ENCODE data around the gene CEP68. TPM values are rescaled to one million over a fixed set of nuclear protein-coding genes. Genes with fewer than 3 reads are reported as not detected.

The CEP68 gene
- total RNA-seq, 1 donor from 2014 or later, result 17.9 TPM

DNA sequence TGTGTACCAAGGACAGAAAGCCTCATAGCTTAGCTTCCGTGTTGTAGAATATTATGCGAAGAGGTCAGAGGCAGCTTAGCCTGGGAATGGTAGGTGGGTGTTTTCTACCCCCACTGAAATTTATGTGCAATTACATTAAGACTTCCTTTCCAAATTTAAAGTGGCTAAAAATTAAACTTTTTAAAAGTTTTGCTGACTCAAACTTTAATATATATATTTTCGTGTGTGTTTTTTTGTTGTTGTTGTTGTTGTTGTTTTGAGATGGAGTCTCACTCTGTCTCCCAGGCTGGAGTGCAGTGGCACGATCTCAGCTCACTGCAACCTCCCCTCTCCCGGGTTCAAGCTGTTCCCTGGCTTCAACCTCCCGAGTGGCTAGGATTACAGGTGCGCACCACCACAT is 77.9 kb downstream of the CEP68 start:
- TF ChIP-seq, protein P1, sequence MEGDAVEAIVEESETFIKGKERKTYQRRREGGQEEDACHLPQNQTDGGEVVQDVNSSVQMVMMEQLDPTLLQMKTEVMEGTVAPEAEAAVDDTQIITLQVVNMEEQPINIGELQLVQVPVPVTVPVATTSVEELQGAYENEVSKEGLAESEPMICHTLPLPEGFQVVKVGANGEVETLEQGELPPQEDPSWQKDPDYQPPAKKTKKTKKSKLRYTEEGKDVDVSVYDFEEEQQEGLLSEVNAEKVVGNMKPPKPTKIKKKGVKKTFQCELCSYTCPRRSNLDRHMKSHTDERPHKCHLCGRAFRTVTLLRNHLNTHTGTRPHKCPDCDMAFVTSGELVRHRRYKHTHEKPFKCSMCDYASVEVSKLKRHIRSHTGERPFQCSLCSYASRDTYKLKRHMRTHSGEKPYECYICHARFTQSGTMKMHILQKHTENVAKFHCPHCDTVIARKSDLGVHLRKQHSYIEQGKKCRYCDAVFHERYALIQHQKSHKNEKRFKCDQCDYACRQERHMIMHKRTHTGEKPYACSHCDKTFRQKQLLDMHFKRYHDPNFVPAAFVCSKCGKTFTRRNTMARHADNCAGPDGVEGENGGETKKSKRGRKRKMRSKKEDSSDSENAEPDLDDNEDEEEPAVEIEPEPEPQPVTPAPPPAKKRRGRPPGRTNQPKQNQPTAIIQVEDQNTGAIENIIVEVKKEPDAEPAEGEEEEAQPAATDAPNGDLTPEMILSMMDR (IDR thresholded peaks at IDR 0.05), result no peak
- intact Hi-C loops (cut with micrococcal nuclease), result loop anchor here (5.0 kb wide), 1 partner anchor 298 kb away; the partner anchor contains the start of gene SPRED2
- Mint-ChIP-seq H3K9me3 (no peaks in the 10 kb centered on the region), H3K4me1 (peaks cover 11% of the 10 kb centered on the region), H3K27me3 (no peaks in the 10 kb centered on the region), H3K4me3 (no peak overlapping the region), H3K36me3 (ENCODE audit: low read depth) (peaks cover 9% of the 10 kb centered on the region), H3K27ac (no peak overlapping the region)
- no peak for DNase-seq
- ATAC-seq (ENCODE audit: low read depth), result no peak
- CTCF ChIA-PET, result interaction anchor here (1.9 kb wide), 1 partner anchor 69 kb away, joined by 8 read pairs; no protein-coding TSS in a partner anchor
- POLR2A ChIA-PET, result no interaction called here

DNA sequence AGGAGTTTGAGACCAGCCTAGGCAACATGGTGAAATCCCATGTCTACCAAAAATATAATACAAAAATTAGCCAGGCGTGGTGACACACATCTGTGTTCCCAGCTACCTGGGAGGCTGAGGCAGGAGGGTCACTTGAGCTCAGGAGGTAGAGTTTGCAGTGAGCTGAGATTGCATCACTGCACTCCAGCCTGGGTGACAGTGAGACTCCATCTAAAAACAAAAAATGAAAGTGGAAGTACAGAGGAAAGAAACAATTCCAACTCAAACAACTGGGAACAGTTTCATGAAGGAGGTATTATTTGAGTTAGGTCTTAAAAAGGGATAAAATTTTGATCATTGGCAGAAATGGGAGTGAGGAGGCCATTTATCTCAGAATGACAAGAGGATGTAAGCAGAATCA is 80.0 kb downstream of the CEP68 start:
- DNase-seq (no peak), ATAC-seq (ENCODE audit: low read depth) (no peak)
- no peak overlapping the region for H3K27ac Mint-ChIP-seq
- intact Hi-C loops (cut with micrococcal nuclease), result no loop called here
- H3K27me3 Mint-ChIP-seq, result no peaks in the 10 kb centered on the region
- ChIA-PET CTCF (no interaction called here), POLR2A (no interaction called here)
- no peaks in the 10 kb centered on the region for H3K36me3 Mint-ChIP-seq (ENCODE audit: low read depth)
- no peaks in the 10 kb centered on the region for H3K9me3 Mint-ChIP-seq
- peaks cover under 1% of the 10 kb centered on the region for H3K4me1 Mint-ChIP-seq
- TF ChIP-seq, protein P1 (IDR thresholded peaks at IDR 0.05), result no peak
- no peak overlapping the region for H3K4me3 Mint-ChIP-seq

Other genes starting within 250 kb of the CEP68 start
- gene SLC1A4, start 67.0 kb upstream of the CEP68 start, total RNA-seq, result 32.1 and 35.4 TPM in 2 replicates
- 45.0 and 46.4 TPM in 2 replicates for gene RAB1A, start 73.7 kb downstream of the CEP68 start, total RNA-seq
- gene ACTR2, start 171.4 kb downstream of the CEP68 start, total RNA-seq, result 484 and 493 TPM in 2 replicates

Measured in activated B cell treated with CpG ODN at 0.5 μM for 24 hours (primary cell).